Stomach (tissue), 9 donors: ENCODE results near the gene KRTAP12-2. TPM values are rescaled to one million over a fixed set of nuclear protein-coding genes. Genes with fewer than 3 reads are reported as not detected.

Source experiments
- DNase-seq, 2 donors: peaks; one replicate each; pipeline versions ENCODE4 v3.0.0 to v3.0.0-alpha.2; 2013 to 2019
- H3K27ac ChIP-seq, 5 donors: fragments of 200-600 bp in 4 of 5; sonication (generic) in 4 of 5; one replicate each; pipeline ENCODE4 v1.5.1; 2013 to 2019; ENCODE audit warnings: mild to moderate bottlenecking in 1 of 5, moderate library complexity in 1 of 5
- H3K27me3 ChIP-seq, 3 donors: fragments of 200-600 bp; sonication (generic); one replicate each; pipeline ENCODE4 v1.5.1; 2017 to 2019; ENCODE audit warnings: mixed run types in 1 of 3
- H3K36me3 ChIP-seq, 4 donors: fragments of 200-600 bp; sonication (generic); 1 replicate in 3 of 4; 2 replicates in 1 of 4; pipeline ENCODE4 v1.5.1; 2016 to 2019
- H3K4me1 ChIP-seq, 4 donors: fragments of 200-600 bp; sonication (generic); one replicate each; pipeline ENCODE4 v1.5.1; 2016 to 2019
- H3K4me3 ChIP-seq, 4 donors: fragments of 200-600 bp; sonication (generic) in 3 of 4; one replicate each; pipeline ENCODE4 v1.5.1; 2016 to 2019; ENCODE audit warnings: mild to moderate bottlenecking in 1 of 4
- H3K9me3 ChIP-seq, 4 donors: fragments of 200-600 bp; sonication (generic); one replicate each; pipeline ENCODE4 v1.5.1; 2016 to 2019
- CTCF ChIP-seq, 7 experiments: fragments of 450-650 bp in 4 of 7; fragments of 200-600 bp in 3 of 7; sonication (generic) in 3 of 7; IDR thresholded peaks; one replicate each; pipeline ENCODE4 v1.5.1; 2016 to 2019; ENCODE audit warnings: antibody characterized with exemption in 7 of 7, control low read depth in 2 of 7, mild to moderate bottlenecking in 1 of 7
- EP300 ChIP-seq: sonication (generic); formaldehyde crosslinking; IDR thresholded peaks from one replicate; pipeline ENCODE4 v1.6.1; 2017; ENCODE audit warnings: antibody characterized with exemption
- POLR2A ChIP-seq, 4 donors: fragments of 450-650 bp; IDR thresholded peaks; one replicate each; pipeline ENCODE4 v1.6.1; 2016; ENCODE audit warnings: antibody characterized with exemption in 4 of 4, control low read depth in 2 of 4, mild to moderate bottlenecking in 1 of 4, moderate library complexity in 1 of 4
- POLR2AphosphoS5 ChIP-seq, 3 donors: sonication (generic); formaldehyde crosslinking; IDR thresholded peaks; one replicate each; pipeline ENCODE4 v1.6.1; 2016; ENCODE audit warnings: antibody characterized with exemption in 3 of 3
- WGBS, 5 donors: extraction: QIAGEN DNeasy Blood & Tissue Kit in 3 of 5; methylation state at CpG; one replicate each; pipeline versions ENCODE4 v1.1.5 to v1.1.7; 2013 to 2018; 5-methylcytosine and 5-hydroxymethylcytosine counted together
- intact Hi-C: fragments of 100-400 bp; cut with DNase I; formaldehyde crosslinking; loops from one replicate; pipeline ENCODE4 v1.15.1; 2023; ENCODE audit warnings: low total_unique reads
- polyA plus RNA-seq, 3 donors: library from polyadenylated mRNA; stranded (reverse); fragments of 200-250 nt; gene quantifications; one replicate each; pipeline ENCODE4 v1.2.3, GENCODE V29; 2013
- total RNA-seq, 5 donors: library from RNA; depleted of rRNA; stranded (reverse); fragments of >200 nt; gene quantifications; one replicate each; pipeline versions ENCODE4 v1.1.0 to v1.2.3, GENCODE V29; 2014 to 2016
- donor health status: healthy with polysubstance abuse.
- donor health status: Bipolar disorder and iron deficiency.
- donor health status: healthy.

The KRTAP12-2 gene
- total and polyA plus RNA-seq, 8 donors: not detected

GRCh38 chr21:44709426-44710293 is 42.9 kb upstream of the KRTAP12-2 start:
- TF ChIP-seq POLR2AphosphoS5 (IDR thresholded peaks at IDR 0.05) (no peak), CTCF (IDR thresholded peaks at IDR 0.05) (no peak), EP300 (no peak), POLR2A (IDR thresholded peaks at IDR 0.05) (no peak)
- H3K4me1 ChIP-seq: peaks cover 5 to 40% (median 14%) of the 10 kb centered on the region in 4 donors
- peaks cover 0 to 12% (median 9%) of the 10 kb centered on the region in 4 donors for H3K9me3 ChIP-seq
- no peak for DNase-seq
- H3K27me3 ChIP-seq: peaks cover 29 to 100% (median 91%) of the 10 kb centered on the region in 3 donors
- no peak overlapping the region for H3K27ac ChIP-seq
- H3K36me3 ChIP-seq: no peaks in the 10 kb centered on the region
- intact Hi-C loops: no loop called here
- 2 to 7% (median 3%) methylated on average over 29 to 45 of the region's 45 CpGs for WGBS, 5 donors
- no peak overlapping the region for H3K4me3 ChIP-seq

- H3K9me3 ChIP-seq: peaks cover 0 to 12% (median 9%) of the 10 kb centered on the region in 4 donors
- intact Hi-C loops: no loop called here
- TF ChIP-seq POLR2AphosphoS5 (IDR thresholded peaks at IDR 0.05): no peak
Measured at GRCh38 chr21:44708866-44709425, 42.2 kb upstream of the KRTAP12-2 start.

GRCh38 chr21:44708213-44708865 is 41.6 kb upstream of the KRTAP12-2 start:
- peak in 1 of 2 donors; percentile 19 for DNase-seq
- intact Hi-C loops: no loop called here
- no peak overlapping the region for H3K4me3 ChIP-seq
- H3K27me3 ChIP-seq: peaks cover 29 to 100% (median 95%) of the 10 kb centered on the region in 3 donors
- TF ChIP-seq EP300 (no peak), POLR2AphosphoS5 (IDR thresholded peaks at IDR 0.05) (no peak), CTCF (IDR thresholded peaks at IDR 0.05) (no peak), POLR2A (IDR thresholded peaks at IDR 0.05) (no peak)
- H3K27ac ChIP-seq: no peak overlapping the region
- 2 to 5% (median 4%) methylated on average over 8 to 13 of the region's 13 CpGs; no CpG with 5 or more reads in 1 of the 5 donors for whole genome bisulfite sequencing, 5 donors
- H3K9me3 ChIP-seq: peaks cover 0 to 12% (median 9%) of the 10 kb centered on the region in 4 donors
- no peaks in the 10 kb centered on the region for H3K36me3 ChIP-seq
- H3K4me1 ChIP-seq: peaks cover 5 to 40% (median 14%) of the 10 kb centered on the region in 4 donors

More at GRCh38 chr21:44708866-44709425, 42.2 kb upstream of the KRTAP12-2 start:
- Histone ChIP-seq H3K36me3 (no peaks in the 10 kb centered on the region), H3K27ac (no peak overlapping the region), H3K4me1 (peaks cover 5 to 40% (median 14%) of the 10 kb centered on the region in 4 donors), H3K4me3 (no peak overlapping the region), H3K27me3 (peaks cover 29 to 100% (median 95%) of the 10 kb centered on the region in 3 donors)
- 0 to 10% (median 5%) methylated on average over 5 to 25 of the region's 25 CpGs for WGBS, 5 donors
- DNase-seq: peak in 1 of 2 donors; percentile 23

- 3 to 8% (median 4%) methylated on average over 19 to 46 of the region's 46 CpGs for WGBS, 5 donors
- DNase-seq: peak in 1 of 2 donors; percentile 16
- Histone ChIP-seq H3K27me3 (peaks cover 29 to 100% (median 94%) of the 10 kb centered on the region in 3 donors), H3K27ac (no peak overlapping the region), H3K36me3 (no peaks in the 10 kb centered on the region), H3K4me1 (peaks cover 5 to 35% (median 12%) of the 10 kb centered on the region in 4 donors), H3K4me3 (no peak overlapping the region), H3K9me3 (peaks cover 0 to 12% (median 9%) of the 10 kb centered on the region in 4 donors)
- intact Hi-C loops: no loop called here
- no peak for TF ChIP-seq EP300
- TF ChIP-seq POLR2A (IDR thresholded peaks at IDR 0.05): no peak
- TF ChIP-seq CTCF (IDR thresholded peaks at IDR 0.05): no peak
- TF ChIP-seq POLR2AphosphoS5 (IDR thresholded peaks at IDR 0.05): no peak
Measured at GRCh38 chr21:44706706-44707581, 40.2 kb upstream of the KRTAP12-2 start.
